ENCODE data around the gene DPP6.

DPP6 gene

GRCh38 chr7:154482863-154483262 is 430.7 kb downstream of the DPP6 start:
- H3K27me3 ChIP-seq (ENCODE audit: insufficient read depth, low read depth): peaks cover 4% of the 10 kb centered on the region; the same call in 1 of the 2 replicates
- H3K27ac ChIP-seq: no peak overlapping the region
- H3K9ac ChIP-seq: no peak overlapping the region
- no peak overlapping the region for H3K4me2 ChIP-seq
- H3K79me2 ChIP-seq (ENCODE audit: insufficient read depth, low read depth): no peaks in the 10 kb centered on the region
- TF ChIP-seq CTCF (conservative IDR thresholded peaks at IDR 0.05; ENCODE audit: low read depth, low read length): no peak
- no peak overlapping the region for H2AFZ ChIP-seq (ENCODE audit: low read depth)
- no peaks in the 10 kb centered on the region for H3K36me3 ChIP-seq (ENCODE audit: insufficient read depth)
- H4K20me1 ChIP-seq (ENCODE audit: insufficient read depth): no peaks in the 10 kb centered on the region
- no peak overlapping the region for H3K4me3 ChIP-seq (IDR thresholded peaks at IDR 0.05; ENCODE audit: insufficient read depth, low read depth, low read length)
- H3K4me1 ChIP-seq (ENCODE audit: low read depth, poor library complexity, severe bottlenecking): no peaks in the 10 kb centered on the region

- H3K4me3 ChIP-seq (IDR thresholded peaks at IDR 0.05; ENCODE audit: insufficient read depth, low read depth, low read length): no peak overlapping the region
- no peak for TF ChIP-seq CTCF (conservative IDR thresholded peaks at IDR 0.05; ENCODE audit: low read depth, low read length)
- no peak overlapping the region for H3K27ac ChIP-seq
- H3K4me2 ChIP-seq: no peak overlapping the region
- H4K20me1 ChIP-seq (ENCODE audit: insufficient read depth): no peaks in the 10 kb centered on the region
- H3K4me1 ChIP-seq (ENCODE audit: low read depth, poor library complexity, severe bottlenecking): no peaks in the 10 kb centered on the region
- H2AFZ ChIP-seq (ENCODE audit: low read depth): no peak overlapping the region
- no peaks in the 10 kb centered on the region for H3K79me2 ChIP-seq (ENCODE audit: insufficient read depth, low read depth)
- H3K27me3 ChIP-seq (ENCODE audit: insufficient read depth, low read depth): no peaks in the 10 kb centered on the region
- no peak overlapping the region for H3K9ac ChIP-seq
- no peaks in the 10 kb centered on the region for H3K36me3 ChIP-seq (ENCODE audit: insufficient read depth)
These were observed 432.2 kb downstream of the DPP6 start for GRCh38 chr7:154484406-154484805.

GRCh38 chr7:154484943-154485342 is 432.7 kb downstream of the DPP6 start:
- Histone ChIP-seq H4K20me1 (ENCODE audit: insufficient read depth) (no peaks in the 10 kb centered on the region), H3K27me3 (ENCODE audit: insufficient read depth, low read depth) (no peaks in the 10 kb centered on the region), H3K4me2 (no peak overlapping the region), H2AFZ (ENCODE audit: low read depth) (no peak overlapping the region), H3K4me1 (ENCODE audit: low read depth, poor library complexity, severe bottlenecking) (no peaks in the 10 kb centered on the region), H3K4me3 (IDR thresholded peaks at IDR 0.05; ENCODE audit: insufficient read depth, low read depth, low read length) (no peak overlapping the region), H3K9ac (no peak overlapping the region), H3K79me2 (ENCODE audit: insufficient read depth, low read depth) (no peaks in the 10 kb centered on the region), H3K36me3 (ENCODE audit: insufficient read depth) (no peaks in the 10 kb centered on the region), H3K27ac (no peak overlapping the region)
- TF ChIP-seq CTCF (conservative IDR thresholded peaks at IDR 0.05; ENCODE audit: low read depth, low read length): no peak

GRCh38 chr7:154489897-154490296 is 437.7 kb downstream of the DPP6 start:
- Histone ChIP-seq H3K4me3 (IDR thresholded peaks at IDR 0.05; ENCODE audit: insufficient read depth, low read depth, low read length) (no peak overlapping the region), H3K27me3 (ENCODE audit: insufficient read depth, low read depth) (no peaks in the 10 kb centered on the region), H3K79me2 (ENCODE audit: insufficient read depth, low read depth) (no peaks in the 10 kb centered on the region), H3K4me2 (no peak overlapping the region), H4K20me1 (ENCODE audit: insufficient read depth) (no peaks in the 10 kb centered on the region), H3K36me3 (ENCODE audit: insufficient read depth) (no peaks in the 10 kb centered on the region), H3K9ac (no peak overlapping the region), H3K4me1 (ENCODE audit: low read depth, poor library complexity, severe bottlenecking) (no peaks in the 10 kb centered on the region), H3K27ac (no peak overlapping the region), H2AFZ (ENCODE audit: low read depth) (no peak overlapping the region)
- no peak for TF ChIP-seq CTCF (conservative IDR thresholded peaks at IDR 0.05; ENCODE audit: low read depth, low read length)
